Endothelial cell of hepatic sinusoid (primary cell): ENCODE results near the gene SPOCK2.
"Not testable (repeated sequence)": the region's sequence is repeated elsewhere in the genome, so short reads cannot be mapped to it uniquely, and the experiment has no call there.

Experiments
- in situ Hi-C: cut with HindIII; loops from 2 replicates; pipeline ENCODE4 v1.10.0; 2017; ENCODE audit warnings: low sequenced_read_pairs

The SPOCK2 gene

GRCh38 chr10:72087969-72088888 is at the start of gene SPOCK2:
SPOCK2 (minus strand) TSS chr10:72088551; CDS start chr10:72088328, 223 bp downstream.
- in situ Hi-C loops, result no loop called here

DNA sequence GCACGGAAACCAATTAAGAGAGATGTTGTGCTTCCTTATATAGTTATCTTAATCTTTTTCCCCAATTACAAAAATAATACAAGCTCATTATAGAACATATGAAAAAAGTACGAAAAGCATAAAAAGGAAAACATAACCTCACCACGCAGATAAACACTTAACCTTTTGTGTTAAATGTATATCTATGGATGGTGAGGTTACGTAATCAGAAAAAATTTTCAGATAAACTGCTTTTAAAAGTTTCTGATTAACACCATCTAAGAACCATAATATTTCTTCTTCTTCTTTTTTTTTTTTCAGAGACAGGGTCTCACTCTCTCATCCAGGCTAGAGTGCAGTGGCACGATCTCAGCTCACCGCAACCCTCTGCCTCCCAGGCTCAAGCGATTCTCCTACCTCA is 49.2 kb upstream of the SPOCK2 start:
- in situ Hi-C loops, result no loop called here

GRCh38 chr10:72136225-72136624 is 47.9 kb upstream of the SPOCK2 start:
- in situ Hi-C loops, result not testable (repeated sequence)

DNA sequence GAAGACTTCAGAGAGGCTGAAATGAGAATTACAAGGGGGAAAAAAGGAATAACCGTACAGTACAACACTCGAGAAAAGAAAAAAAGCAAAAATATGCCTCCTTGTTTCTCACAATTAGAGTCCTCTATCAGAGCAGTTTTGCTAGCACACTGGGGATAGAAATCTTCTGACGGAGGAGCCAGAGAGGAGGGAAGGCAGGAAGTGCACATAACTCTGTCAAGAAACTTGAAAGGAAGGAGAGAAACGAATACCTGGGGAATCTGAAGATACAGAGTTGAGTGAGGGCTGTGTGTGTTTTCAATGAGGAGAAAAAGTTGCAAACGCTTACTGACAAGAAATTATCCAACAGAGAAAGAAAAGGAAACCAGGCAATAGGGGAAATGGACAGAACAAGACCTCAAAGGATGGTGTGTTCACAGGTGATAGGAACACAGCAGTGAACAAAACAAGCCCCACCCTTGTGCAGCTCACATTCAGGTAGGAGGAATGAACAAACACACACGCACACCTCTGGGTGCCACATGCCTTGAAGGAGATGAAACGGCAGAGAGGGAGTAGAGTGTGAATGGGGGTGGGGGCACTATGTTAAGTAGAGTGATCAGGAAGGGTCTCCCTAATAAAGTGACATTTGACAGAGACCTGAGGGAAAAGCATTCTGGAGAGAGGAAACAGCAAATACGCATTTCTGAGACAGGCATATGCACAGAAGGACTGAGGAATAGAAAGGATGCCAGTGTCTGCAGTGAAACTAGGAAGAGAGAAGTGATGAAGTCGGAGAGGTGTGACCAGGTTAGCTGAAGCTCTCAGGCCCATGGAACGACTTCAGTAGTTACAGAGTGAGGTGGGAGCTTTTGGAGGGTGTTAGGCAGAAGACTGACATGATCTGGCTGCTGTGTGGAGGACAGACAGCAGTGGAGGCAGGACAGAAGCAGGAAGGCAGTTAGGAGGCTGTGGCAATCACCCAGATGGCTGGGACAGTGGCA is 46.7 kb upstream of the SPOCK2 start:
- in situ Hi-C loops, result no loop called here

DNA sequence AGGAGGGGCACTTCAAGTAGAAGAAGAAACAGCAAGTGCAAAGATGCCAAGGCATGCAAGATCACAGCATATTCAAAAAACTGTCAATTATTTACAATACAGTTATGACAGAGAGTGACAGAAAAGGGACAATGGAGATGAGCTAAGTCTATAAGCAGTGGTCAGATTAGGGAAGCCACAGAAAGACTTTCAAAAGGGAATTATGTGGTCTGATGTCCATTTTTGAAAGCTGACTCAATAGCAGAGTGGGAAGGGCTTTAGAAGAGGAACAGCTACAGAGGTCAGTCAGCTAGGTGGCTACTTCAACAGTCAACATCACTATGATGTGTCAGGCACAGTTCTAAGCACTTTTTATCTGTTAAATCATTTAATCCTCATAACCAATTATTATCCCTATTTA is 45.2 kb upstream of the SPOCK2 start:
- in situ Hi-C loops, result no loop called here

GRCh38 chr10:72132854-72133253 is 44.5 kb upstream of the SPOCK2 start:
- in situ Hi-C loops, result no loop called here

DNA sequence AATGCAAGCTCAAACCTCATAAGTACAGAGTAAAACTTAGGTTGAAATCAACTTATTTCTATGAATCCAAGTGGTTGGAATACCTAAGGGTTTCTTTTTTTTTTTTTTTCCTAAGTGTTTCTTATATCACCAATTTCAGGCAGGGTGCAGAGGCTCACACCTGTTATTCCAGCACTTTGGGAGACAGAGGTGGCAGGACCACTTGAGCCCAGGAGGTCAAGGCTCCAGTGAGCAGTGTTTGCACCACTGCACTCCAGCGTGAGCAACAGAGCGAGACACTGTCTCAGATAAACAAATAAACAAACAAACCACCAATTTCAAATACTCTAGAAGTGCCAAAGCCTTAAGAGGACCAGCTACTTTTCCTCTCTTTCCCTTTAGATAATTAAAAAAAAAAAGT is 39.2 kb upstream of the SPOCK2 start:
- in situ Hi-C loops, result loop anchor here (10.0 kb wide), 1 partner anchor 217 kb away; no protein-coding TSS in a partner anchor

- in situ Hi-C loops, result loop anchor here (10.0 kb wide), 1 partner anchor 218 kb away; no protein-coding TSS in a partner anchor
Measured at GRCh38 chr10:72126872-72127232, 38.5 kb upstream of the SPOCK2 start.

- in situ Hi-C loops, result loop anchor here (10.0 kb wide), 1 partner anchor 218 kb away; no protein-coding TSS in a partner anchor
Measured at GRCh38 chr10:72126184-72126871, 38.0 kb upstream of the SPOCK2 start.

GRCh38 chr10:72124989-72125388 is 36.6 kb upstream of the SPOCK2 start:
- in situ Hi-C loops, result loop anchor here (10.0 kb wide), 1 partner anchor 220 kb away; no protein-coding TSS in a partner anchor

GRCh38 chr10:72124381-72124780 is 36.0 kb upstream of the SPOCK2 start:
- in situ Hi-C loops, result loop anchor here (10.0 kb wide), 1 partner anchor 220 kb away; no protein-coding TSS in a partner anchor

GRCh38 chr10:72123616-72124015 is 35.3 kb upstream of the SPOCK2 start:
- in situ Hi-C loops, result loop anchor here (10.0 kb wide), 1 partner anchor 221 kb away; no protein-coding TSS in a partner anchor

- in situ Hi-C loops, result loop anchor here (10.0 kb wide), 1 partner anchor 223 kb away; no protein-coding TSS in a partner anchor
Measured at GRCh38 chr10:72122221-72122620, 33.9 kb upstream of the SPOCK2 start.

- in situ Hi-C loops, result loop anchor here (10.0 kb wide), 1 partner anchor 223 kb away; no protein-coding TSS in a partner anchor
Measured at GRCh38 chr10:72121389-72121788, 33.0 kb upstream of the SPOCK2 start.

DNA sequence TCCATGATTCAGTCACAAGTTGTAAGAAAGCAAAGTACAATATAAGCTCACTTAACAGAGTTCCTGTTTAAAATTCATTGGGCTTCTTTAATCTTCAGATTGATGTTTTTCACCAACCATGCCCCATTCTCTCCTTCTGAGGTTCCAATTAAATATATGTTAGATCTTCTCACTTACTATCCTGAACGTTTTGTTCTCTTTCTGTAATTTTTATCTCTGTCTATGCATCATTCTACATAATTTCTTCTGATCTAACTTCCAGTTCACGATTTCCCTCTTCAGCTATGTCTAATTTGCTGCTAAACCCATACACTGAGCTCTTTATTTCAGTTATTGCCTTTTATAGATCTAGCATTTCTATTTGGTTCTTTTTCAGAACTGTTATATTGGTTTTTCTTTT is 28.0 kb upstream of the SPOCK2 start:
- in situ Hi-C loops, result no loop called here

DNA sequence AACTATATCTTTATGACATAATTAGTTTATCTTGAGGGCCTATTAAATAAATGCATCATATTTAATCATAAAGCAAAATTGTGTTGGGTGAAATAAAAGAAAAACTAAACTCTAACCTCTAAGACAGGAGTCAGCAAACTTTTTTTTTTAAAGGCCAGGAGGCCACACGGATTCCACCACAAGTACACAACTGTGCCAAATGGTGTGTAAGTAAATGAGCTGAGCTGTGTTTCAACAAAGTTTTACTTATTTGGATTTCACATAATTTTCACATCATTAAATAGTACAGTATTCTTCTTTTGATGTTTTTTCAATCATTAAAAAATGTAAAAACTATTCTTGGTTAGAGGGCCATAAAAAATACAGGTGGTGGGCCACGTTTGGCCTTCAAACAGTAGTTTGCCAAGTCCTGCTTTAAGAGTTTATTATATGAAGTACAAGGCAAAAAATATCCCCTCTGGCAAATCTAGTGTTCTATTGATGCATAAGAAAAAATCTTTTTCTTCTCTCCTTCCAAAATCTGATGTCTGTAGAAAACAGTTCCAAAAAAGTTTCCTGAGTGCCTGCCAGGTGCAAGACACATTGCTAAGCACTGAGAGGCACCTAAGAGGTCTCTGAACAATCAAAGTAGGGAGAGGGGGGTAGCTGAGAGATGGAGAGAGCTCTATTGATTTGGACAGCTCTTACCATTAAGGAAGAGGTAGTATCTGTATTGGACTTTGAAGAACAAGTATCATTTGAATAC is 26.5 kb upstream of the SPOCK2 start:
- in situ Hi-C loops, result no loop called here

- in situ Hi-C loops, result no loop called here
Measured at GRCh38 chr10:72110673-72111401, 22.5 kb upstream of the SPOCK2 start.

DNA sequence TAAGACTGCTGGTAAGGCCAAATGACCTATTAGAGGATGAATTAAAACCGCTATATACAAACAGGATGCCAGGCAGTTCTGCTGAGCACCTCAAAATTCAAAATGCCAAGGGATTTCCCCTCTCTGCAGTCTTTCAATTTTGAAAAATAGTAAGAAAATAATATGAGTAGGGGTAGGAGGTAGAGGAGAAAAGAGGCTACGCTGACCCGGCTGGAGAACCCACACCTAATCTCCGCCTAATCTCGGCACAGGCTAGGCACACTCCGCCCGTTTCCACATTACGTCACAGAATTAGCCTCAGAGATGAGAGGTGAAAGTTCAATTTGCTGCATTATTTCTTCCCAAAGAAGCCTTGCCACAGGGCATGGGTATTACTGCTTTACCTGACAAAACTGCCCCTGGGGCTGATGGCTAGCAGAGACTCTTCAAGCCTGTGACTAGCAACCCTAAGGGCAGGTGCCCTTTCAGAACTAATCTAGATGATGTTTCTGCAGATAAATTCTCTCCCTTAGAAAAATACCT is 21.3 kb upstream of the SPOCK2 start:
- in situ Hi-C loops, result no loop called here
